Aorta (tissue), 5 donors: ENCODE measurements around the gene LANCL3. TPM values are rescaled to one million over a fixed set of nuclear protein-coding genes. Genes with fewer than 3 reads are reported as not detected.

ENCODE experiments used
- ATAC-seq: fragments of 200-7000 bp; cut with Tn5 transposase; one replicate; pipeline ENCODE4 v1.9.1; 2022; ENCODE audit warnings: moderate library complexity; ENCODE audit not compliant: low FRiP score
- DNase-seq, 2 donors: peaks; one replicate each; pipeline ENCODE4 v3.0.0-alpha.2; 2020
- H3K27ac ChIP-seq, 2 donors: one replicate each; pipeline ENCODE4 v1.5.1; 2013; ENCODE audit warnings: low read length in 2 of 2, mild to moderate bottlenecking in 2 of 2, moderate library complexity in 2 of 2, control low read depth in 1 of 2, inconsistent platforms in 1 of 2, low read depth in 1 of 2
- H3K27me3 ChIP-seq, 2 donors: one replicate each; pipeline ENCODE4 v1.6.1; 2013; ENCODE audit warnings: control low read depth in 1 of 2, low read length in 1 of 2, mild to moderate bottlenecking in 1 of 2, moderate library complexity in 1 of 2; ENCODE audit not compliant: insufficient read depth in 2 of 2, control insufficient read depth in 1 of 2
- H3K36me3 ChIP-seq, 2 donors: one replicate each; pipeline ENCODE4 v1.6.1; 2013; ENCODE audit warnings: control low read depth in 1 of 2, low read length in 1 of 2, mild to moderate bottlenecking in 1 of 2; ENCODE audit not compliant: insufficient read depth in 2 of 2, control insufficient read depth in 1 of 2
- H3K4me1 ChIP-seq, 2 donors: one replicate each; pipeline ENCODE4 v1.6.1; 2013; ENCODE audit warnings: low read length in 2 of 2, control low read depth in 1 of 2, mild to moderate bottlenecking in 1 of 2, moderate library complexity in 1 of 2; ENCODE audit not compliant: insufficient read depth in 2 of 2, control insufficient read depth in 1 of 2
- H3K4me3 ChIP-seq, 2 donors: one replicate each; pipeline ENCODE4 v1.5.1; 2013; ENCODE audit warnings: low read length in 2 of 2, control low read depth in 1 of 2, mild to moderate bottlenecking in 1 of 2
- H3K9me3 ChIP-seq: one replicate; pipeline ENCODE4 v1.6.1; 2013; ENCODE audit warnings: mild to moderate bottlenecking, low read length; ENCODE audit not compliant: control insufficient read depth
- WGBS, 2 donors: extraction: QIAGEN DNeasy Blood & Tissue Kit; methylation state at CpG; one replicate each; pipeline ENCODE4 v1.1.7; 2013; 5-methylcytosine and 5-hydroxymethylcytosine counted together
- intact Hi-C, 2 donors: fragments of 100-400 bp; cut with DNase I; formaldehyde crosslinking; loops; one replicate each; pipeline versions ENCODE4 v1.14.2 to v1.15.0; 2022
- polyA plus RNA-seq, 2 donors: library from polyadenylated mRNA; stranded (reverse); fragments of 200-250 nt; gene quantifications; one replicate each; pipeline ENCODE4 v1.2.3, GENCODE V29; 2013
- total RNA-seq, 2 donors: library from RNA; stranded (reverse); fragmentation: NEBNext Ultra II Directional; extraction: Animal tissue kit (Norgen Biotek cat#: 25700); gene quantifications; one replicate each; pipeline ENCODE4 v1.2.1, GENCODE V29; 2021
- donor health status: healthy with polysubstance abuse.
- donor health status: Bipolar disorder and iron deficiency.
- donor health status: DM: no; HTN: no; CAD: no.
- donor health status: DM: no; HTN: no; CAD: no.
- donor health status: DM: yes; HTN: yes; CAD: no.

The LANCL3 gene
- total and polyA plus RNA-seq, 4 donors = 0.03 to 2.2 (median 0.61) TPM

DNA sequence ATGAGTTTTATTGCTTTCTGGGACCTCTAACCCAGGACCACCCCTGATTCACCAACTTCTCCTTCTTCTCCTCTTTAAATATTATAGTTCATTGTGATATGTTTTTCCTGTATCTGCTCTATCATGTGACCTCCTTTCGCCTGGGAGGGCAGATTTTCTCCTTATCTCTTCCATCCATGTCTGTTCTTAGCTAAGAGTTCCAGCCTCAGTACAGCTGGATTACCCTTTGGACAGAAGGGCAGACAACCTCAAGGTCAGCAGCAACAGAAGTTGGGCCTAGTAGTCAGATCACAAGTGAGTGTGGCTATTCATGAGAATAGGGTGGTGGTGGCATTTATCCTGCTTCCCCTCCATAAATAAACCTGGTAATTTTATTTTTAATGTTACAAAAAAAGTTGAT lies 108.4 kb downstream of the LANCL3 start:
- no peak overlapping the region for H3K27ac ChIP-seq
- no peak for ATAC-seq
- no peaks in the 10 kb centered on the region for H3K27me3 ChIP-seq
- no peaks in the 10 kb centered on the region for H3K9me3 ChIP-seq
- 68 to 98% methylated on average over 1 of the region's 1 CpG for WGBS, 2 donors
- H3K36me3 ChIP-seq = no peaks in the 10 kb centered on the region
- intact Hi-C loops = no loop called here
- no peak for DNase-seq
- H3K4me1 ChIP-seq = no peaks in the 10 kb centered on the region
- H3K4me3 ChIP-seq = no peak overlapping the region

DNA sequence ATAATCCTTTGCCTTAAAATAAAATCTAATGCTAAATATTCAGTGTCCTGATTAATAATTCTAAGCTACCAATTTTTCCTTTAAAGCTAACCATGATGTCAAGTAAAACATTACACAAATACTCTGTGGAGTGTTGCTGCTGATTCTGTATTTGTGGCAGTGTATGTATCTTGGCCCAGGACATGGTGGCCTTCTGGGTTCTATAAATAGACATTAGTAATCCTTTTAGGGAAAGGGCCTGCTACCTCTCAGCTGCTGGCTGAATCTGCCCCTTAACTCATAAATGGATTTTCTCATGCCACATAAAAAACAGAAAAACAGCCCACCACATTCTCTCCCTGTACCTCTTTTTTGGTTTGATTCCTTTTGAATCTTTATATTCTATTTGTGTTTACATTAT lies 113.0 kb downstream of the LANCL3 start:
- H3K4me1 ChIP-seq = no peaks in the 10 kb centered on the region
- H3K9me3 ChIP-seq = no peaks in the 10 kb centered on the region
- H3K27ac ChIP-seq = peak overlapping the region in 1 of 2 donors; percentile 23
- intact Hi-C loops = no loop called here
- H3K27me3 ChIP-seq = no peaks in the 10 kb centered on the region
- no peaks in the 10 kb centered on the region for H3K36me3 ChIP-seq
- H3K4me3 ChIP-seq = no peak overlapping the region
- DNase-seq (no peak), ATAC-seq (peak; percentile 72)

GRCh38 chrX:37684973-37685372 lies 113.5 kb downstream of the LANCL3 start:
- no peaks in the 10 kb centered on the region for H3K4me1 ChIP-seq
- ATAC-seq = no peak
- WGBS, 2 donors = 50 to 56% methylated on average over 3 of the region's 3 CpGs
- no peaks in the 10 kb centered on the region for H3K36me3 ChIP-seq
- H3K9me3 ChIP-seq = no peaks in the 10 kb centered on the region
- peak overlapping the region; percentile 23 to 49 for H3K27ac ChIP-seq
- H3K27me3 ChIP-seq = no peaks in the 10 kb centered on the region
- H3K4me3 ChIP-seq = no peak overlapping the region
- DNase-seq = no peak
- intact Hi-C loops = loop anchor here in 1 of 2 donors (5.0 kb wide), 1 partner anchor 37 kb away; no protein-coding TSS in a partner anchor

- H3K27ac ChIP-seq = peak within 1 kb of the TSS; percentile 49 to 58
- intact Hi-C loops = loop anchor here in 1 of 2 donors (5.0 kb wide), 1 partner anchor 37 kb away; no protein-coding TSS in a partner anchor
- peak; percentile 65 to 84 for DNase-seq
These were observed 114.2 kb downstream of the LANCL3 start, which contains the start of gene XK for GRCh38 chrX:37685381-37686359. Gene XK, plus strand, starts transcription at chrX:37685791. Its CDS starts 171 bp downstream, at chrX:37685962.

DNA sequence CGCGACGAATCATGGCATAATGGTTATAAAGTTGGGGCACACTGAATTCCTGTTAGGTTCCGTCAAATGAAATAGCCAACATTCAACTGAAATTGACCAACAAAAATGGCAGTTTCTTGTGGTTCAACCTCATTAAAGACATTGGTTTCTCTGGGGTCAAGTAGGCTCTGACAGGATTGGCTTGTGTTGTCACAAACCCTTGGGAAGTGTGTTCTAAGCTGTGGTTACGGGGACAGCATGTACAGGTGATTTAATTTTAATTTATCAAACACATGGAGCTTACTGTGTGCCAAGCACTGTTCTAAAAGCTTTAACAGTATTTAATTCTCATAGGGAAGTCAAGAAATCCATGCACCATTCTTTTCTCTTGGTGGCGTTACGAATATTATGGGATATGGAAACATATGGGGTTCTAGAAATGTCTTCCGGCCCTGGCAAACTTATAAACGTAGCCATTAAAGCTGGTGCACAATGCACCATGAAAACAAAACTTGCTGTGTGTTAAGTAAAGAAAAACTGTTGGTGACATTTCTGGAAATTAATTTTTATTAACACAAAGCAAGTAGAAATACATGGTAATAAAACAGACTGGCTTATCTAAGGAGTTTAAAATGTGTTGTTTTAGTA lies 115.0 kb downstream of the LANCL3 start:
- Histone ChIP-seq H3K36me3 (no peaks in the 10 kb centered on the region), H3K27me3 (no peaks in the 10 kb centered on the region), H3K9me3 (no peaks in the 10 kb centered on the region), H3K4me1 (no peaks in the 10 kb centered on the region), H3K27ac (no peak overlapping the region), H3K4me3 (peak overlapping the region in 1 of 2 donors; percentile 9)
- no peak for ATAC-seq
- 76 to 81% methylated on average over 9 of the region's 9 CpGs for WGBS, 2 donors
- no peak for DNase-seq
- intact Hi-C loops = loop anchor here in 1 of 2 donors (5.0 kb wide), 1 partner anchor 36 kb away; no protein-coding TSS in a partner anchor

More at GRCh38 chrX:37685381-37686359, 114.2 kb downstream of the LANCL3 start, which contains the start of gene XK:
- 3 to 30% methylated on average over 89 to 100 of the region's 100 CpGs for WGBS, 2 donors
- no peaks in the 10 kb centered on the region for H3K36me3 ChIP-seq
- ATAC-seq = peak; percentile 79
- H3K4me1 ChIP-seq = no peaks in the 10 kb centered on the region
- no peaks in the 10 kb centered on the region for H3K9me3 ChIP-seq
- no peaks in the 10 kb centered on the region for H3K27me3 ChIP-seq
- peak within 1 kb of the TSS; percentile 9 to 16 for H3K4me3 ChIP-seq

GRCh38 chrX:37686996-37687395 lies 115.5 kb downstream of the LANCL3 start:
- no peaks in the 10 kb centered on the region for H3K9me3 ChIP-seq
- no peaks in the 10 kb centered on the region for H3K36me3 ChIP-seq
- no peak overlapping the region for H3K27ac ChIP-seq
- DNase-seq = no peak
- H3K4me1 ChIP-seq = no peaks in the 10 kb centered on the region
- no peak for ATAC-seq
- H3K27me3 ChIP-seq = no peaks in the 10 kb centered on the region
- 71 to 77% methylated on average over 3 of the region's 3 CpGs for WGBS, 2 donors
- intact Hi-C loops = loop anchor here in 1 of 2 donors (5.0 kb wide), 1 partner anchor 35 kb away; no protein-coding TSS in a partner anchor
- no peak overlapping the region for H3K4me3 ChIP-seq

- no peaks in the 10 kb centered on the region for H3K9me3 ChIP-seq
- no peaks in the 10 kb centered on the region for H3K4me1 ChIP-seq
- ATAC-seq (no peak), DNase-seq (no peak)
- intact Hi-C loops = no loop called here
- H3K27me3 ChIP-seq = no peaks in the 10 kb centered on the region
- H3K36me3 ChIP-seq = peaks cover 0 to 2% of the 10 kb centered on the region in 2 donors
- H3K4me3 ChIP-seq = no peak overlapping the region
- no peak overlapping the region for H3K27ac ChIP-seq
These were observed 118.7 kb downstream of the LANCL3 start for GRCh38 chrX:37690119-37690518.

DNA sequence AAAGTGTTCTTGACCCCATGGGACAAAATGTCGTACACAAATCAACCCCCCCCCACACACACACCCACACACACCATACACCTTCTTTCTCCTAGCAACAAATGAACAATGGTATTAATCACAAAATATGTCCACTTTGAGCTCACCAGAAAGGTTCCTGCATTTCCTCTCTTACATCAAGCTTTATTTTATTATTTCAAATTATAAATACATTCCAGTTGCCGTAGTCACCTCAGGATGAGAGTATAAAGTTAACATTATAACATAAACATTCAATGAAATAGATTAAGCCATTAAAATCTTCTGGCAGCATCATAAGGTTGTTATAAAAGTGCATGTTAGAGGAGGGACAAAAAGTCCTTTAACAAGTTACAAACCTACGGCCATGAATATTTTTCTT lies 121.5 kb downstream of the LANCL3 start:
- ATAC-seq (no peak), DNase-seq (no peak)
- intact Hi-C loops = no loop called here
- no peaks in the 10 kb centered on the region for H3K27me3 ChIP-seq
- 74 to 89% methylated on average over 3 of the region's 3 CpGs for WGBS, 2 donors
- H3K36me3 ChIP-seq = peaks cover 0 to 2% of the 10 kb centered on the region in 2 donors
- no peak overlapping the region for H3K27ac ChIP-seq
- no peaks in the 10 kb centered on the region for H3K4me1 ChIP-seq
- no peak overlapping the region for H3K4me3 ChIP-seq
- no peaks in the 10 kb centered on the region for H3K9me3 ChIP-seq
